ENCODE data around the gene MTRF1.
"Not testable (repeated sequence)": the region's sequence is repeated elsewhere in the genome, so short reads cannot be mapped to it uniquely, and the experiment has no call there.

MTRF1 gene

GRCh38 chr13:41279156-41279555, 15.8 kb upstream of the MTRF1 start:
- DNase-seq, result not testable (repeated sequence)

- no peak for DNase-seq
Observed at GRCh38 chr13:41276824-41277223, 13.4 kb upstream of the MTRF1 start.

GRCh38 chr13:41274881-41275280, 11.5 kb upstream of the MTRF1 start:
- DNase-seq, result no peak

- DNase-seq, result no peak
Observed at GRCh38 chr13:41273831-41274441, 10.6 kb upstream of the MTRF1 start.

- no peak for DNase-seq
Observed at GRCh38 chr13:41271456-41272285, 8.3 kb upstream of the MTRF1 start.

- no peak for DNase-seq
Observed at GRCh38 chr13:41268764-41269163, 5.4 kb upstream of the MTRF1 start.

GRCh38 chr13:41267106-41267505, 3.7 kb upstream of the MTRF1 start:
- DNase-seq, result no peak

- DNase-seq, result no peak
Observed at GRCh38 chr13:41259875-41260501, 3.4 kb downstream of the MTRF1 start.

- DNase-seq, result no peak
Observed at GRCh38 chr13:41257535-41257934, 5.8 kb downstream of the MTRF1 start.

- no peak for DNase-seq
Observed at GRCh38 chr13:41254902-41255301, 8.5 kb downstream of the MTRF1 start.

GRCh38 chr13:41250993-41251392, 12.4 kb downstream of the MTRF1 start:
- DNase-seq, result no peak

GRCh38 chr13:41246969-41247680, 16.3 kb downstream of the MTRF1 start:
- DNase-seq, result no peak

- no peak for DNase-seq
Observed at GRCh38 chr13:41244556-41244955, 18.8 kb downstream of the MTRF1 start.

- DNase-seq, result no peak
Observed at GRCh38 chr13:41241626-41242025, 21.8 kb downstream of the MTRF1 start.

GRCh38 chr13:41236369-41236768, 27.0 kb downstream of the MTRF1 start:
- DNase-seq, result no peak

GRCh38 chr13:41232578-41233480, 30.5 kb downstream of the MTRF1 start:
- no peak for DNase-seq

GRCh38 chr13:41231786-41232185, 31.6 kb downstream of the MTRF1 start:
- DNase-seq, result no peak

- no peak for DNase-seq
Observed at GRCh38 chr13:41231025-41231677, 32.2 kb downstream of the MTRF1 start.

GRCh38 chr13:41229356-41229755, 34.0 kb downstream of the MTRF1 start:
- DNase-seq, result no peak

GRCh38 chr13:41224113-41225110, 39.0 kb downstream of the MTRF1 start:
- DNase-seq, result no peak
